Lower leg skin (tissue), 4 donors: Measurements from ENCODE around the gene UBA1. TPM values are rescaled to one million over a fixed set of nuclear protein-coding genes. Genes with fewer than 3 reads are reported as not detected.

ENCODE experiments used
- DNase-seq, 2 donors: peaks; one replicate each; pipeline ENCODE4 v3.0.0-alpha.2; 2019; ENCODE audit warnings: low spot score in 2 of 2
- H3K4me3 ChIP-seq: fragments of 200-600 bp; sonication (generic); 2 replicates; pipeline ENCODE4 v1.5.1; 2017; ENCODE audit warnings: mild to moderate bottlenecking, low read depth; ENCODE audit not compliant: poor library complexity, severe bottlenecking
- POLR2A ChIP-seq, 2 donors: fragments of 450-650 bp; IDR thresholded peaks; one replicate each; pipeline ENCODE4 v1.6.1; 2016 to 2017; ENCODE audit warnings: antibody characterized with exemption in 2 of 2, mild to moderate bottlenecking in 1 of 2, moderate library complexity in 1 of 2
- WGBS, 2 donors: methylation state at CpG; one replicate each; pipeline ENCODE4 v1.1.5; 2018; 5-methylcytosine and 5-hydroxymethylcytosine counted together
- intact Hi-C: fragments of 100-400 bp; cut with DNase I; formaldehyde crosslinking; loops from one replicate; pipeline ENCODE4 v1.15.0; 2023; ENCODE audit warnings: low total_unique reads
- total RNA-seq, 4 donors: library from RNA; depleted of rRNA; stranded (reverse); fragments of >200 nt; gene quantifications; one replicate each; pipeline ENCODE4 v1.1.0, GENCODE V29; 2016
- TF ChIP-seq, protein P1 (sequence below), 3 donors: fragments of 450-650 bp; IDR thresholded peaks; one replicate each; pipeline ENCODE4 v1.5.1; 2016; ENCODE audit warnings: antibody characterized with exemption in 3 of 3, mild to moderate bottlenecking in 3 of 3, moderate library complexity in 2 of 3

UBA1 gene
- total RNA-seq: 100 to 1,000 TPM; 112 to 159 (median 121) TPM

DNA sequence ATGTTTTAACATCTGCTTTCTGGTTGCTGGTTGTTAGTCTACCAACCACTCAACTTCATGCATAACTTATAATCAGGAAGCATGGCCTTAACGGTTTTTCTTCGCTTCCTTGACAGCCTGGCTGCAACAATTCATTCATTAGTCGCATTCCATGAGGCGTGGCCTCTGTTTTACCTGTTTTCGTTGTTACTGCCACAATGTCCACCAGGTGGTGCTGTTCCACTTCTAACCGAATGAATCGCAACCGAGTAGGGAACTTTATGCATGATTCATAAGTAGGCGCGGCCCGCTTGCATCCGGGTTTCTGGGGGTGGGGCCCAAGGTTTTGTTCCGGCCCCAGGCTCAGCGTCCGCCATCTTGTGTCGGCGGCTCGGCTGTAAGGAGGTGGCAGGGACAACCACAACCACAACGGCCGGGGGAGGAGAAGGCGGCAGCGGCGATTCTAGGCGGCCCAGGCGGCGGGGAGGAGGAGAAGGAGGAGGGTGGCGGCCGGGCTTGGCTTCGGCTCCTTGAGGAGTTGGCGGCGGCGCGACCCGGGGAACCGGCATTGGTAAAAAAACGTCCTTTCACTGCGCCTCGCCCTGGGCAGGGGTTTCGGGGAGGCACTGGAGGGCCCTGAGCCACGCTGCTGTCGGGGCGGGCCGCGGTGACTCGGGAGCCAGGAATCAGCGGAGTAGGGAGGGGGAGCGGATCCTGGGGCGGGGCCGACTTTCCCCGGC lies at the start of gene UBA1:
Gene UBA1 (plus strand): TSS at position 355 of the 719 bp plus-strand sequence. CDS start 4,974 bp downstream, outside the sequence.
- H3K4me3 ChIP-seq: peak within 1 kb of the TSS; percentile 47
- 0 to 1% methylated on average over 32 to 45 of the region's 50 CpGs for WGBS, 2 donors
- DNase-seq: peak; percentile 92 to 100
- TF ChIP-seq, protein P1, sequence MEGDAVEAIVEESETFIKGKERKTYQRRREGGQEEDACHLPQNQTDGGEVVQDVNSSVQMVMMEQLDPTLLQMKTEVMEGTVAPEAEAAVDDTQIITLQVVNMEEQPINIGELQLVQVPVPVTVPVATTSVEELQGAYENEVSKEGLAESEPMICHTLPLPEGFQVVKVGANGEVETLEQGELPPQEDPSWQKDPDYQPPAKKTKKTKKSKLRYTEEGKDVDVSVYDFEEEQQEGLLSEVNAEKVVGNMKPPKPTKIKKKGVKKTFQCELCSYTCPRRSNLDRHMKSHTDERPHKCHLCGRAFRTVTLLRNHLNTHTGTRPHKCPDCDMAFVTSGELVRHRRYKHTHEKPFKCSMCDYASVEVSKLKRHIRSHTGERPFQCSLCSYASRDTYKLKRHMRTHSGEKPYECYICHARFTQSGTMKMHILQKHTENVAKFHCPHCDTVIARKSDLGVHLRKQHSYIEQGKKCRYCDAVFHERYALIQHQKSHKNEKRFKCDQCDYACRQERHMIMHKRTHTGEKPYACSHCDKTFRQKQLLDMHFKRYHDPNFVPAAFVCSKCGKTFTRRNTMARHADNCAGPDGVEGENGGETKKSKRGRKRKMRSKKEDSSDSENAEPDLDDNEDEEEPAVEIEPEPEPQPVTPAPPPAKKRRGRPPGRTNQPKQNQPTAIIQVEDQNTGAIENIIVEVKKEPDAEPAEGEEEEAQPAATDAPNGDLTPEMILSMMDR (IDR thresholded peaks at IDR 0.05): peak in 1 of 3 donors; percentile 50
- TF ChIP-seq POLR2A (IDR thresholded peaks at IDR 0.05): peak in 1 of 2 donors; percentile 36
- intact Hi-C loops: loop anchor here (10.0 kb wide), 2 partner anchors 191 to 331 kb away; no protein-coding TSS in a partner anchor

DNA sequence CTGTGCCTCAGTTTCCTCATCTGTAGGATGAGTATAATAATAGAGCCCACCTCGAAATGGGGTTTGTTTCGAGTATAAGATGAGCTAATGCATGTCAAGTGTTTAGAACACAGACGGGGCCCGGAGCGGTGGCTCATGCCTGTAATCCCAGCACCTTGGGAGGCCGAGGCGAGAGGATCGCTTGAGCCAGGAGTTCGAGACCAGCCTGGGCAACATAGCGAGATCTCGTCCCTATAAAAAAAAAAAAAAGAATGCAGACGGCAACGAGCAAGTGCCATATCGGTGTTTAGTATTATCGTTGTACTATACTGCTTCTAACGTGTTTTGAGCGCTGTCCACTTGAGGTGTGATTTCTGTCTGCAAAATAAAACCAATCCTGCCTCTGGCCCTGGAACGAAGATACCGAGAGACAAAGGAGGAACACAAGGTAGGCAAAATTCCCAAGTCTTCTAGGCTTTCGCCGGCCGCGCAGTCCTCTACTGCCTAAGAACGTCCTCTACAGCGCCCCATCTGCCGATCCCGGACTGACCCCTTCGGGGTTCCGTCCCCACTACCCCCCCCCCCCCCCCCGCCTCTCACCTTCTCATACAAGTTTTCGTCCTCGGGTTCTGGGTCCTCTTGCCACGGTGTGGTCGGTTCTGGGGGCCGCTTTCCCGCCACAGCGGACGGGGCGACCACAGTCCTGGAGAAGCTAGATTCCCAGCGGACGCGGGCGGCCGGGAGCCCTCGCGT lies 49.6 kb upstream of the UBA1 start:
- 2 to 50% methylated on average over 38 to 45 of the region's 46 CpGs for whole genome bisulfite sequencing, 2 donors
- intact Hi-C loops: no loop called here
- peak overlapping the region; percentile 3 for H3K4me3 ChIP-seq
- peak in 1 of 2 donors; percentile 21 for DNase-seq
- TF ChIP-seq, protein P1 (IDR thresholded peaks at IDR 0.05): no peak

DNA sequence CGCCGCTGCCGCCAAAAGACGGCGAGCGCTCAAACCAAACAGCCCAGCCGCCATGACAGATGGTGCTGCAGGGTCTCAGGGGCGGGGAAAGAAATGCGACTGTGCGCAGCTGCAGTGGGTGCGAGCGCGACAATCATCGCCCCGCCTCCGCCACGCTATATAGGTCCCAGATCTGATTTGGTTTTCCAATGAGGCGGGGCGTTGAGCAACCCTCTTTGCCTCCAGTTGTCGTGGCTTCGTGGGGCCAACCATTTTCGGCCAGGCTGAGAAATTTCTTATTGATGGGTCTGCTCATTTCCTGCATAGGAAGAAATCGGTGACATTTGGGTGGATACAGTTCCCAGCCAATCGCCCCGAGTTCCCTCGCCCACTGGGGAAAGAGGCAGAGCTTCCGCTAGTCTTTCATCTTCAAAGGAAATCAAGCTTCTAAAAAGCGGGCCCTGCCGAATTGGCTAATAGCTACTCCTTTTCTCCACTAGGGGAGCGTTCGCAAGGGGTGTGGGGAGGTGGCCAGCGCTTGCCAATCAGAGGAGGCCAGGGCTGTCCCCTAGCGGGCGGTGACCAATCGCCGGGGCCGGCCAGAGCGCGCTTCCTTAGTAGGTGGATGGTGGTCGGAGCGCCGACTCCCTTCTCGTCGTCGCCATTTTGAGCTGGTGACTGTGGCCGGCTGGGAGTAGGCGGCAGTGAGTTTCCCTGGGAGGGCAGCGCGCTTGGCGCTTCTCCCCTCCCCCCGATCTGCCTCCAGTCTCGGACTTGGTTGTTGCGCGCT lies 48.8 kb upstream of the UBA1 start, which contains the start of the genes NDUFB11 and RBM10:
Gene NDUFB11 (minus strand): TSS at position 77 of the 769 bp plus-strand sequence. CDS start 23 bp downstream, at position 54.
Gene RBM10 (plus strand): TSS at position 596 of the 769 bp plus-strand sequence. CDS start 2,261 bp downstream, outside the sequence.
- H3K4me3 ChIP-seq: peak within 1 kb of the TSS; percentile 68
- TF ChIP-seq, protein P1 (IDR thresholded peaks at IDR 0.05): peak in 1 of 3 donors; percentile 91
- no peak for TF ChIP-seq POLR2A (IDR thresholded peaks at IDR 0.05)
- intact Hi-C loops: no loop called here
- 0 to 45% methylated on average over 6 to 53 of the region's 54 CpGs for WGBS, 2 donors
- DNase-seq: peak; percentile 90 to 98

DNA sequence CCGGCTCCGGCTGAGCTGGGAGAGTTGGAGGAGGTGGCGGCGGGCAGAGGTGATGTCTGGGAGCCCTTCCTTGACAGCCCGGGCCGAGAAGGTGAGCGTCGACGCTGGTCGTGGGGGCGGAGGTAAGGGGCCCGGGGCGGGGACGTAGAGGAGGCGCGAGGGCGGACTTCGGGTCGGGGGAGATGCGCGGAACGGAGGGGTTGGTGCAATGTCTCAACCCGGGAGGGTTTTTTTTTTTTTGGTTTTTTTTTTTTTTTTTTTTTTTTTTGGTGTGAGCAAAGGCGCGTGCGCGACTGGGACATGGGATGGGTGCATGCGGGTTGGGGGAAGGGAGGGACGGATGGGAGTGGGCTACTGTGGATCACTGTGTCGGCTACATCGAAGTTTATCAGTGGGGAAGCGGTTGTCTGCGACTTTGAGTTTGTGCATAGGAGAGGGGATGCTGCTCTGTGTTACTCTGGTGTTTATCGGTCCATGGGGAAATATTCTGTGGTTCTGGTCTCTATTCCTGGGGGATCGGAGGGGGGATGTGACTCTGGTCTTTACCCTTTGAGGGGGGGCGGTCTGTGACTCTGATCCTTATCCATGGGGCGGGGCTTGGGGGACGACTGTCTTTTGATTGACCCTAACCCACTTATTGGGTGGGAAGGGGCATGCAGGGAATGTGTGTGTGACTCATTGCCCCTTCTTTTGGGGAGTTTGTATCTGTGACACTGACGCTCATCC lies 48.1 kb upstream of the UBA1 start:
- DNase-seq: peak in 1 of 2 donors; percentile 15
- intact Hi-C loops: no loop called here
- H3K4me3 ChIP-seq: peak overlapping the region; percentile 68
- 0 to 34% methylated on average over 31 to 39 of the region's 39 CpGs for WGBS, 2 donors
- TF ChIP-seq POLR2A (IDR thresholded peaks at IDR 0.05): no peak
- TF ChIP-seq, protein P1 (IDR thresholded peaks at IDR 0.05): no peak
